GM12872 (cell line): ENCODE measurements around the gene NALF2.
A peak's percentile ranks its signal among the peaks of the same experiment; 100 is the strongest.

Experiments used
- TF ChIP-seq, protein P1 (sequence below): IDR thresholded peaks from 3 replicates; pipeline ENCODE4 v1.5.1; 2011; ENCODE audit warnings: low read depth, mild to moderate bottlenecking, low read length, moderate library complexity; ENCODE audit not compliant: insufficient read depth

The NALF2 gene

GRCh38 chrX:69496183-69496582, 7.9 kb upstream of the NALF2 start:
- TF ChIP-seq, protein P1, sequence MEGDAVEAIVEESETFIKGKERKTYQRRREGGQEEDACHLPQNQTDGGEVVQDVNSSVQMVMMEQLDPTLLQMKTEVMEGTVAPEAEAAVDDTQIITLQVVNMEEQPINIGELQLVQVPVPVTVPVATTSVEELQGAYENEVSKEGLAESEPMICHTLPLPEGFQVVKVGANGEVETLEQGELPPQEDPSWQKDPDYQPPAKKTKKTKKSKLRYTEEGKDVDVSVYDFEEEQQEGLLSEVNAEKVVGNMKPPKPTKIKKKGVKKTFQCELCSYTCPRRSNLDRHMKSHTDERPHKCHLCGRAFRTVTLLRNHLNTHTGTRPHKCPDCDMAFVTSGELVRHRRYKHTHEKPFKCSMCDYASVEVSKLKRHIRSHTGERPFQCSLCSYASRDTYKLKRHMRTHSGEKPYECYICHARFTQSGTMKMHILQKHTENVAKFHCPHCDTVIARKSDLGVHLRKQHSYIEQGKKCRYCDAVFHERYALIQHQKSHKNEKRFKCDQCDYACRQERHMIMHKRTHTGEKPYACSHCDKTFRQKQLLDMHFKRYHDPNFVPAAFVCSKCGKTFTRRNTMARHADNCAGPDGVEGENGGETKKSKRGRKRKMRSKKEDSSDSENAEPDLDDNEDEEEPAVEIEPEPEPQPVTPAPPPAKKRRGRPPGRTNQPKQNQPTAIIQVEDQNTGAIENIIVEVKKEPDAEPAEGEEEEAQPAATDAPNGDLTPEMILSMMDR = no peak

- TF ChIP-seq, protein P1 = no peak
These were observed 2.7 kb upstream of the NALF2 start for GRCh38 chrX:69501429-69501828.

DNA sequence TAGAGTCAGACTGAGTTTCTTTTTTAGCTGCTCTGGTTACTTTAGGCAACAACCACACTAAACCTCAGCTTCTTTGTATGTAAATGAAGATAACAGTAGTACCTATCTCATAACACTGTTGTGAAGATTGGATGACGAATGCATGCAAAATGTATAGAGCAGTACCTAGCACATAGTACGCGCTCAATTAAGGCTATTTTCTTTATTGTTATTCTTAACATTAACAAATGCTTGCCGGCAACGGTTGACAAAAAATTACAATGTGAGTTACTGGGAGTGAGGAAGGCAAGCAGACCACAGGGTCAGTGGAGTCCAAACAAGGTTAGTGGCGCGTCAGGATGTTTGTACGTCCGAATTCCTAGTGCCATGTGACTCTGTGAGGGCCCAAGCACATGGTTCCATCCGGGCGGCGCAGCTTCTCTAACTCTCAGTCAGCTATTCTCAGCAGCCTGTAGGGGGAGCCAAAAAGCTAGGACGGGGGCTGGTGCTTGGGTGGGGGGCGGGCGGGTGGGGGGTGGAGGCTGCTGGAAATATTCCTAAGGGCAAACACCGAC, 821 bp upstream of the NALF2 start:
- TF ChIP-seq, protein P1 = 0 out of 3 replicates have a peak, but pooled peaks have one; percentile 7

DNA sequence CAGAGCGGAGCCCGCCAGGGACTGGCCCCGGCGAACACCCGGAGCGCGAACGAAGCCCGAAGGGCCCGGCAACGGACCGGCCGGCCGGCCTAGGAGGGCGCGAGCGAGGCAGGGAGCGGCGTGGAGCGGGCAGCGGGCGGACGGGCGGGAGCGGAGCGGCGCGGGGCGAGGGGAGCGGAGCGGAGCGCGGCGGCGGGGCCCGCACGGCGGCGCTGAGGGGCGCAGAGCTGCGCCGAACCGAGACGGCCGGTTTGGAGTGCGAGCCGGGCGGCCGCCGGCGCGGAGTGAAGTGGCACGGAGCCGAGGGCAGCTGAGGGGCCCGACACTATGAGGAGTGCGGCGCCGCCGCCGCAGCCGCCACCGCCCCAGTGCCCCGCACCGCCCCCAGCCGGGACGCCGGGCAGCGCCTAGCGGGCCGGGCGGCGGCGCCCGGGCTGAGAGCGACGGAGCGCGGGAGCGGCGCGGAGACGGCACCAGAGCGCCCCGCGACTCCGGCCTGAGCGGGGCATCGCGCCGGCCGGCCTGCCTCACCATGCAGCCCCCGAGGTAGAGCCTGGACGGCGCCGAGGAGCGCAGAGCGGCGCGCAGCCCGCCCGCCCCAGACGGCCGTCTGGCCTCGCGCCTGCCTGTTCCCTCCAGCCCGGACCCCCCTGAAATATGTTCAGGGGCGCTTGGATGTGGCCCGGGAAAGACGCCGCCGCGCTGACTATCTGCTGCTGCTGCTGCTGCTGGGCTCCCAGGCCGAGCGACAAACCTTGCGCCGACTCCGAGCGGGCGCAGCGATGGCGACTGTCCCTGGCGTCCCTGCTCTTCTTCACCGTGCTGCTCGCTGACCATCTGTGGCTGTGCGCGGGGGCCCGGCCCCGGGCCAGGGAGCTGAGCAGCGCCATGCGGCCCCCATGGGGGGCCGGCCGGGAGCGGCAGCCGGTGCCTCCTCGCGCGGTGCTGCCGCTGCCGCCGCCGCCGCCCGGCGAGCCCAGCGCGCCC, 793 bp downstream of the NALF2 start:
- TF ChIP-seq, protein P1 = no peak

DNA sequence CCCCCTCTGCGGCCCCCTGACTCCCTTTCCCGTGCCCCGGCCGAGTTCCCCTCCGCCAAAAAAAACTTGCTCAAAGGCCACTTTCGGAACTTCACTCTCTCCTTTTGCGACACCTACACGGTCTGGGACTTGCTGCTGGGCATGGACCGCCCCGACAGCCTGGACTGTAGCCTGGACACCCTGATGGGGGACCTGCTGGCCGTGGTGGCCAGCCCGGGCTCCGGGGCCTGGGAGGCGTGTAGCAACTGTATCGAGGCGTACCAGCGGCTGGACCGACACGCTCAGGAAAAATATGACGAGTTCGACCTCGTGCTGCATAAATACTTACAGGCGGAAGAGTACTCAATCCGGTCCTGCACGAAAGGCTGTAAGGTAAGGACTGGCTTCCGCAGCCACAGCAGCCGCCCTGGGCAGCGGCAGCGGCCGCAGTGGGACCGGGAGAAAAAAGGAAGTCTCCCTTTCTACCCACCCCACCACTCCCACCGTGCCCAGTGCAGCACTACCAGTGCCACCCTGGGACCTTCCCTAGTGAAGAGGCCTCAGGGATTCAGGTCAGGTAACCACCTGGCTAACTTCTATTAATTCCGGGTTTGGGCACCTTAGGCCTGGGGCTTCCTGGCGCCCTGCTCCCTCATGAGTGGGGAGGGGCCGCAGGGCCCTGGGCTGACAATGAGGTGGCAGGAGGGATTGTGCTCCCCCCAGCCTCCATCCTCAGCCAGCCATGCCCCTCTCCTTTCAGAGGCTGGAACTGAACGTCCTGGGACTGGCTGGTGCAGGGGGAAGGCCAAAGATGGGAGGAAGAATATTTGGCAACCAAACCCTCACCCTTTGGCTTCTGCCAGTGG, 1.9 kb downstream of the NALF2 start:
- TF ChIP-seq, protein P1 = no peak

DNA sequence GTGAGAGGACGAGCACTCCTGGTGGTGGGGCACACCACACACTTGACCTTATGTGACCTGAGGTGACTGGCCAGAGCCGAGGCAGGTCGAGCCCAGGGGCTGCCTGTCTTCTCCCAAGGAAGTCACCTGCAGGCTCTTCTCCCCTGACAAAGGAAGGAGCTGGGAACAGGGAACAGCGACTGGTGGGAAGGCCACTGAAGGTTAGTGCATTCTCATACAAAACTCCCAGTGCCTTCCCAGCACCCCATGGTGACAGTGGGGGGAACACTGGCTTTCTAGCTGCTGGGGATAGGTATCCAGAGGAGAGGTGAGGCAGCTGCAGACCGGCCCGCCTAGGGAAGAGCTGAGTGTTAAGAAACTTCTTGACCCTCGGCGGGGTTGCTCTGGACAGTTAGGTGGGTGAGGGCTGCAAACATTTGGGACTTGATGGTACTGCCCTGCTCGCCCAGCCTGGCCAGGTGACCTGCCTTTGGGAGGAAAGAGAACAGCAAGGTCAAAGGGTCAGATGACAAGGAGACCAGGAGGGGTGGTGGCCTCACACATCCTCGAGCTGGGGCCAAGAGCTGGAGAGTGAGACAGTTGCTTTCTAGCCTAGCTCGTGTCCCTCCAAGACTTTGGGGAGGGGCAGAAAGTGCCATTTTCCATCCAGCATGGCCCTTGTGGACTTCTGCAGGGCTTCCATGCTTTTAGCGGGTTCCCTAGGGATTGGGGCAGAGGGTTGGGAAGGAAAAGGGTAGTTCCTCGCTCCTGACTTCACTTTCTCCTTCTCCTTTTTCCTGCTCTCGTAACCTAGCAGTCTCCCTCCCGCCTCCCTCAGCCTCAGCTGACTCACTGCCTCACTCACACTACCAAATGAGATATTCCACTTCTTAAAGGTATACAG, 2.7 kb downstream of the NALF2 start:
- TF ChIP-seq, protein P1 = no peak
